IPS DF 4.7 (cell line): ENCODE measurements around the gene OR6B3.
"Not testable (repeated sequence)": the region's sequence is repeated elsewhere in the genome, so short reads cannot be mapped to it uniquely, and the experiment has no call there.

ENCODE experiments used
- DNase-seq: peaks from one replicate; pipeline ENCODE4 v3.0.0-alpha.2; 2013; ENCODE audit warnings: low spot score; ENCODE audit errors: extremely low read depth

OR6B3 gene

GRCh38 chr2:240044096-240044495 is 9.2 kb downstream of the OR6B3 start:
- not testable (repeated sequence) for DNase-seq

GRCh38 chr2:240043279-240043989 is 9.9 kb downstream of the OR6B3 start:
- DNase-seq: no peak

- DNase-seq: no peak
These were observed 10.6 kb downstream of the OR6B3 start for GRCh38 chr2:240042740-240043139.

DNA sequence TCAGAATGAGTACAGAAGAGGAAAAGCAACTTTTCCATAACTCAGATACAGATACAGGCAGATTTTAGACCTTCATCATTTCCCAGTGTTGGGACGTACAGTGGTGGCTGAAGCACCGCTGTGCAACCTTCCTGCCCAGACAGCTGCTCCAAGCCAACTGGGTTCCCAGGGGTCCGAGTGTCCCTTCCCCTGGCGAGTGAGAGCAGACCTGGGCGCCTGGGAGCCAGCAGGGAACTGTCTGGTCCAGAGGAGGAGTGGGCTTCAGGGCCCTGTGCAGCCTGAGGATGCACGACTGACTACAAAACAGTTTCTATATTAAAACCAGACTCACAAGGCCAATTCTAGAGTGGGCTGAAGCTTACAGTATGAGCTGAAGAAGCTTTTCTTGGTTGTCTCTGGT is 12.0 kb downstream of the OR6B3 start:
- no peak for DNase-seq

GRCh38 chr2:240037358-240037757 is 16.0 kb downstream of the OR6B3 start:
- no peak for DNase-seq

GRCh38 chr2:240033330-240033678 is 20.0 kb downstream of the OR6B3 start:
- DNase-seq: no peak

- DNase-seq: no peak
These were observed 20.7 kb downstream of the OR6B3 start for GRCh38 chr2:240032406-240033329.

DNA sequence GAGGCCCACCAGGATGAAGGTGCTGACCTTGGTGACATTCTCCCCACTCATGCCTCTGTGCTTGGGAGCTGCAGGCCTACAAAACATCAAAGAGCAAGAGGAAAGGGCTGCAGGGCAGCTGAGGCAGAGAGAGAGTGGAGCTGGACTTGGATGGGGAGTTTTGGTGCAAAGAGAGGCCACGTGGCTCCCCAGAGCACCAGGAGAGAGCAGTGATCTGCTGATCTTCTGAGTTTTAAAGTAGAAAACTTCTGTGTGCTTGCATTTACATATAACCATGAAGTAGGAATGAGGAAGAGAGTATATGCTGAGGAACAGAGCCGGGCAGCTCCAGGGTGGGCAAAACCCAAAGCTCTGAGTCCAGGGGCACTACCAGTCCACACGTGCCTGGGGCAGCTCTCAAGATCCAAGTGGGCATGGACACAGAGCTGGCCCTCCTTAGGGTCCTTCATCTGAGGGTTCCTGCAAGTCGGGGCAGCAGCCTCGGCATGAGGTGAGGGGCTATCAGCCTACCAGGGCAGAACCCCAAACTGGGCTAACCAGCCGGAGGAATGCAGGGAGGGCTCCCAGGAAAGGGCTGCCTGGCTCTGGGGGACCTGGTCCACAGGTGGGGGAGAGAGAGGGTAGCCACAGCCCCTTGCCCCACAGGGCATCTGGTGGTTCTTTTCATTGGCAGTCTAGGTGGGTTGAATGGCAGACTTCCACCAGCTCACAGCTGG is 22.8 kb downstream of the OR6B3 start, which contains the start of gene OR6B2:
Gene OR6B2 (minus strand): TSS at position 51 of the 716 bp plus-strand sequence. CDS start 0 bp downstream, at position 51.
- no peak for DNase-seq

DNA sequence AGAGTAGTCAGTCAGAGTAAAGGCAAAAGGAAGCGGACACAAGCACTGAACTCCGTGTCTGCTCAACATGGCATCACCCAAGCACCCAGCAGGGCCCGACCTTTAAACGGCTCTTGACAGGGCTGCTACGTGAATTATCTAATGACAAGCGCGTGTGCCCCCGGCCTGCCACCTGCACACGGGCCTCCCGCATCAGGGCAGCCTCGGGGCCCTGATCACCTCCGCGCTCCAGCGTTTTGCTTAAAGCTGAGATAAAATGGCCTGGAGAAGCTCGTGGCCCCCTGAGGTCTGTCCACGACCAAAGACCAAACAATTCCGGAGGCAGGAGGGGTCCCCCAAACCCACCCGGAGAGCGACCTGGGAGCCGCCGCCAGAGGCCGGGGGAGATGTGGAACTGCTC is 28.6 kb downstream of the OR6B3 start:
- DNase-seq: no peak

GRCh38 chr2:240023792-240024191 is 29.5 kb downstream of the OR6B3 start:
- DNase-seq: no peak

GRCh38 chr2:240021488-240022104 is 31.7 kb downstream of the OR6B3 start:
- no peak for DNase-seq

- DNase-seq: no peak
These were observed 35.1 kb downstream of the OR6B3 start for GRCh38 chr2:240018071-240018750.

DNA sequence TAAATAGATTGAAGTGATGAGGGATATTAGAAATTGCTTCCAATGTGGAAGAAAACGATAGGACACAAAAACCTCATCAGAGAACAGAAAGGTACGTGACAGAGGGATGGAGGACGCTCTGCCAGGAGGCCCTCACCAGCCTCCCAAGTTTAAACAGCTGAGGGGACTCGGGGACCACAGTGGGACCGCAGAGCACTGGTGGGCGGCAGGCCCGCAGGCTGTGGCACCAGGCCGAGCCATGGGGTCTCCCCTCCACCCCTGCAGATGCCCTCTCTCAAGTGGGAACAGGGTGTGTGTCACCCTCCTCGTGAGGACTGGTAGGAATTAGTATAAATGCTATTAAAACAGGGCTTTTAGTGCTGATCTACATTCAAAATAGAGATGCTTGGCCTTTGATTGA is 39.0 kb downstream of the OR6B3 start:
- DNase-seq: no peak

GRCh38 chr2:240013343-240013742 is 40.0 kb downstream of the OR6B3 start:
- DNase-seq: no peak

GRCh38 chr2:240002983-240003382 is 50.3 kb downstream of the OR6B3 start:
- DNase-seq: no peak

DNA sequence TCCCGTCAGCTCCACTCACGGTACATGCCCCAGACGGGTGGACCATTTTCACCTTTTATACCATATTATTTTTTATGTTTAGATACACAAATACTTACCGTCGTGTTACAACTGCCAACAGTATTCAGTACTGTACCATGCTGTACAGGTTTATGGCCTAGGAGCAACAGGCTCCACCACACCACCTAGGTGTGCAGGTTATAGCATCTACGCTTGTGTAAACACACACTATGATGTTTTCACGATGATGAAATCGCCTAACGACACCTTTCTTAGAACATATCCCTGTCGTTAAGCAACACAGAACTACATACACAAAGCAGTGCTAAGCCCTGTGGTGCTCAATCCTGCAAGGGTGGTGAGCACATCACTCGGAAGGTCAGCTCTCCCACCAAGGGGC is 52.6 kb downstream of the OR6B3 start:
- no peak for DNase-seq

DNA sequence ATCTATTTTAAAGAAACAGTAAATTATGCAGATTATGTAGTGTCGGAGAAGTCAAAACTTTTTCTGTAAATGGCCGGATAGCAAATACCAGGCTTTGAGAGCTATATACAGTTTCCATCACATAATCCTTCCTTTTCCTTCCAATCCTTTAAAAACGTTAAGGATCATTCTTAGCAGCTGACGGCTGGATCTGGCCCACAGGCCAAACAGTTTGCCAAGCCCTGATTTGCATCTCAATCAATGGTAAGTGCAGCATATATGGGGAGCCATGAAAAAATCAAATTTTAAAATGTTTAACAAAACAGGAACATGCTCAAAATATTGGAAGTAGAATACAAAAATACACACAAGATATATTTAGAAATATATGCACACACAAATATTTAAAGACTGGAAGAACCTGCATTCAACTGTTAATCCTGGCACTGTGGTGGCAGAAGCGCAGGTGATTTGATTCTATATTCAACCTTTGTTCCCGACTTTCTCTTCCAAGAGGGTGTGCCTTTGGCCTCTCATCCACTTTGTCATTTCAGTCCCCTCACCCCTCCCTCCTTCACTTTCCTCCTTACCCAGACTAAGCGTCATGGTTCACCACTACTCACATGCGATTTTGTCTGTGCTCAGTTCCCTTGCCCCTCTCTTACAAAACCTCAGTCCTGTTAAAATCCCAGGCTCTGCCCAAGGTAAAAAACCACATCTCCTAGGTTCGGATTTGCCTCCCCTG is 55.5 kb downstream of the OR6B3 start:
- no peak for DNase-seq
